Epithelial cell of esophagus (primary cell): ENCODE data around the gene CNTFR.

ENCODE experiments used
- DNase-seq: peaks from one replicate; pipeline ENCODE4 v3.0.0; 2010; ENCODE audit warnings: low read depth
- H3K4me3 ChIP-seq: 2 replicates; pipeline ENCODE4 v1.5.1; 2011; ENCODE audit warnings: mild to moderate bottlenecking, low read length, control low read depth
- TF ChIP-seq, protein P1 (sequence below): IDR thresholded peaks from 2 replicates; pipeline ENCODE4 v1.5.1; 2011; ENCODE audit warnings: low read depth, mild to moderate bottlenecking, low read length, control low read depth, inconsistent platforms; ENCODE audit not compliant: insufficient read depth; ENCODE audit errors: missing control alignments

Gene CNTFR

DNA sequence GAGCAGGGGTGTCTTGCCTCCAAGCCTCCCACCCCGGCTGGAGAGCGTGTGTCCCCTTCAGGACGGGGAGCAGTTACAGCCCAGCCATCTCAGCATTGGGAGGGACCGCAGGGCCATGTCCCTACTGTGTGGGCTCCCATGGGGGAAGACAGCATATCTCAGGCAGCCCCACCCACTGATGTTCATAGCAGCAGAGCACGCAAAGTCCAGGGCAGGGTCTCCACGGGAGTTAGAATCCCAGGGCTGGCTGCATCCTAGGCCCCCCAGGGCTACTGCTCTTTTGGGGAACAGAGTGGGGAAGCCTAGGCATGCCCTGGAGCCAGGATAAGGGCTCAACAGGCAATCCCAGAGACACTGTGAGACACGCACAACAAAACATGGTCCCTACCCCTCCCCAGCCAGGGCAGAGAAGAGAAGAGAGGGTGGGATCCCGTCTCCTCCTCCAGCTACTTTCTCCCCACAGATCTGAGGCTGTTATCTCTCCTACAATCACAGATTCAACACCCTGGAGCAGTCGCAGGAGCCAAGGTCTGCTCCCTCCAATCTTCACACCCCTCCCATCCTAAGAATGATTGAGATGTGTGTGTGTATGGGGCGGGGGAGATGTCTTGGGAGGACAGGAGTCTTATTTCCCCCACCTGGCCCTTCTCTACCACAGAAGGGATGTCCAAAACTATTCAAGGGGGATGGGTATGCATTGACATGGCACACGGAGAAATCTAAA is 3.4 kb downstream of the CNTFR start:
- H3K4me3 ChIP-seq: no peak overlapping the region
- TF ChIP-seq, protein P1, sequence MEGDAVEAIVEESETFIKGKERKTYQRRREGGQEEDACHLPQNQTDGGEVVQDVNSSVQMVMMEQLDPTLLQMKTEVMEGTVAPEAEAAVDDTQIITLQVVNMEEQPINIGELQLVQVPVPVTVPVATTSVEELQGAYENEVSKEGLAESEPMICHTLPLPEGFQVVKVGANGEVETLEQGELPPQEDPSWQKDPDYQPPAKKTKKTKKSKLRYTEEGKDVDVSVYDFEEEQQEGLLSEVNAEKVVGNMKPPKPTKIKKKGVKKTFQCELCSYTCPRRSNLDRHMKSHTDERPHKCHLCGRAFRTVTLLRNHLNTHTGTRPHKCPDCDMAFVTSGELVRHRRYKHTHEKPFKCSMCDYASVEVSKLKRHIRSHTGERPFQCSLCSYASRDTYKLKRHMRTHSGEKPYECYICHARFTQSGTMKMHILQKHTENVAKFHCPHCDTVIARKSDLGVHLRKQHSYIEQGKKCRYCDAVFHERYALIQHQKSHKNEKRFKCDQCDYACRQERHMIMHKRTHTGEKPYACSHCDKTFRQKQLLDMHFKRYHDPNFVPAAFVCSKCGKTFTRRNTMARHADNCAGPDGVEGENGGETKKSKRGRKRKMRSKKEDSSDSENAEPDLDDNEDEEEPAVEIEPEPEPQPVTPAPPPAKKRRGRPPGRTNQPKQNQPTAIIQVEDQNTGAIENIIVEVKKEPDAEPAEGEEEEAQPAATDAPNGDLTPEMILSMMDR: no peak
- DNase-seq: no peak

DNA sequence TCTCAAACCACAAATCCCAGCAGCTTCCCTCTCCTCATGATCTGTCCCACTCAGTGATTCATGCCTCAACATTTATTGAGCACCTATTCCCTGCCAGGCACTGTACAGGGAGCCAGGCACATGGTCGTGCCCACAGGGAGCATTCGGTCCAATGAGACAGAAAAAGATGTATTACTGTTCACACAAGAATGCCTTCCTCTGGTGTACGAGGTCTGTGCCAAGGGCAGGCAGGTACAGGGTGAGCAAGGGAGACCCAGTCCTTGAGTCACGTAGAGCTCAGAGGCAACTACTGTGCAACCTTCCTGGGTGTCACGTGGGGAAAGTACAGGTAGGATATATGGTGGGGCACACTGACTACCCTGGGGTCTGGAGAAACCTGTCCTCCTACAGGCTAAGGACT is 4.6 kb downstream of the CNTFR start:
- DNase-seq: peak; percentile 43
- no peak overlapping the region for H3K4me3 ChIP-seq
- TF ChIP-seq, protein P1: no peak

DNA sequence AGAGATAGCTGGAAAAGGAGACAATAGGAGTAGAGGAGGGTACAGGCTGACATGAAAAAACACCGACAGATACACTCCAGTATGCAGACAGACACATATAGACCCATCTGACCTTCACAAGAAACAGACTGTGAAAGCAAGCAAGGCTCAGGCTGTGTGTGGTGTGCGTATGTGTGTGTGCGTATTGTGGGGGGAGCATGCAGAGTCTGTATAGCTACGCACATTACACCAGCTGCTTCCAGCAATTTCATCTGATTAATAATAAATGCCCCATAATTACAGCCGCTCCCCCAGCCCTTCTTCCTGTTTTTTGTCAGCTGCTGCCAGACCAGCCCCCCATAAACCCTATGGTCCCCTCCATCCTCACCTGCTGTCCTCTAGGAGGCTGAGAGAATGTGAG is 6.7 kb downstream of the CNTFR start:
- no peak for DNase-seq
- H3K4me3 ChIP-seq: no peak overlapping the region
- TF ChIP-seq, protein P1: no peak

DNA sequence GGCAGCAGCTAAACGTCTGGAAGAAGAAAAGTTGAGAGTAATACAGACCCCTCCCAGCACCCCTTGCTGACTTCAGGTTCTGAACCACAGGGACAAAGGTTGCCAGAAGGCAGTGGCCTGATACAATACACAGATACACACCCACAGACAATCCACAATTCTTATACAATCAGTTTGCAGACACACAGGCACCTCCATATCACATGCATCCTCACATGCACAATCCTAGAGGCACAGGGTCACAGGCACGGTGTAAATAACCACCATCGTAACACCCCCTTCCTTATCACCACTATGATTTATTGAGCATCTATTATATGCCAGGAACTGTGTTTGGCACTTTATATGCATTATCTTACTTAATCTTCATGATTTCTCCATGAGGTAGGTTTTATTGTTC is 8.2 kb downstream of the CNTFR start:
- TF ChIP-seq, protein P1: no peak
- H3K4me3 ChIP-seq: no peak overlapping the region
- DNase-seq: no peak

DNA sequence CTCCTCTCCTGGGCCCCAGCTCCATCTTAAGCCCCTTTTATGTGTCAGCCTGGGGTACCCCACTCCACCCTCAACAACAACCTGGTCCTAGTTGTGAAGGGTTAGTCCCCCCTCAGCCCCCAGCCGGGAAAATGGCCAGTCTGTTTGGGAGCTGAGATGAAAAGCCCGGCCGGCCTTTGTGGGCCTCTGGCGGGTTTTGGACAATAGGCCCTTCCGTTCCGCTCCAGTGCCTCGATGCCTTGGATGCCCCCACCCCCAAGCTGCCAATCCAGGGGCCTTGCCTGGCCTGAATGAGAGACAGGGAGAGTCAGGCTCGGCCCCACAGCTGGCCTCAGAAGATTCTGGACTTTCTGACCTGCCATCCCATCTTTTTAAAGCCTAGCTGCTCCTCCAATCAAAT is 9.2 kb downstream of the CNTFR start:
- TF ChIP-seq, protein P1: no peak
- no peak overlapping the region for H3K4me3 ChIP-seq
- no peak for DNase-seq

DNA sequence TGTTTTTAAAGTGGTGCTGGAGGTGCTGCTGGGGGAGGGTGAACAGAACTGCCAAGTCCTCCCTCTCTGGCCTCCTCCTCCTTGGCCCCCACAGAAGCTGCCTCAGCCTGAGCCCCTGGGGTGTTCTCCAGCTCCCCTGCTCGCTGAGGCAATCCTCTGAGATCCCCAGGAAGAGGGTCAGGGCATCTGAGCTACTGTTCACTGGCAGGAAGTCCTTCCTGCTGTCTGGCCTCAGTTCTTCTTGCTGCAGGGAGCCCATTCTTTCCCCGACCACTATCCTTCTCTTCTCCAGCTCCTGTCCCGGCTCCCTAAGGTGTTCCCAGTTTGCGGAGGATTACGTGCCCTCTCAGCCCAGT is 9.7 kb downstream of the CNTFR start:
- TF ChIP-seq, protein P1: no peak
- no peak for DNase-seq
- H3K4me3 ChIP-seq: no peak overlapping the region

DNA sequence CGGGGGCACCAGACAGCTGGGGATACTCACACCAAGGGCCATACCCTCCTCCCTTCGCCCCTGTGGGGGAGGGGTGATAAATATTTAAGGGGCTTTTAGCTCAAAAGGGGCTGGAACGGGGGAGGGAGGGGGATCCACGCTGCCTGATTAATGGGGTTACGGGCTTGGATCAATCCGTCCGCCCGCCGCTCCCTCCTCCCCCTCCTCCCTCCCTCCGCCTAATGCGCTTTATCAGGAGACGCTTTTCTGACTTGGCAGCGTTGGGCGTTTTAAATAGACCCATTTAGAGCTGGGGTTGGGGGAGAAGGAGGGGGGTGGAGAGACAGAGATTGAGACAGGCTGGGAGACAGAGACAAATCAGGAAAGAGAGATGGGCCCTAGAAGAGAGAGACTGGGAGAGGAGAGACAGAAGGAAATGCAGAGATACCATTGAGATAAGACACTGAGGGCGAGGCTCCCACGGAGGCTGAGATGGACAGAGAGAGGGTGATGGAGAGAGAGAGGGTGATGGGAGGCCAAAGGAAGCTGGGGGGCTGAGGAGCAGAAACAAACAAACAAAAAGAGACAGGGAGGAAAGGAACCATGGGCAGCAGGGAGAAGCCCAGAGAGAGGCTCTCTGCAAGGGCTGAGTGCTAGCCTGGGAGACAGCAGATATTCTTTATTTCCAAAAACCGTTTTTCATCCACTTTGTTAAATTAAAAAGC is 10.3 kb downstream of the CNTFR start:
- no peak for DNase-seq
- no peak overlapping the region for H3K4me3 ChIP-seq
- TF ChIP-seq, protein P1: no peak
